SK-N-SH (cell line): ENCODE measurements around the gene SLC35D3. TPM values are rescaled to one million over a fixed set of nuclear protein-coding genes. Genes with fewer than 3 reads are reported as not detected.
A peak's percentile ranks its signal among the peaks of the same experiment; 100 is the strongest.

Experiments used
- CTCF ChIA-PET: fragments of 300-600, 350-600 bp; formaldehyde crosslinking; extraction: SDS; loops from one replicate; lab custom pipeline; 2021; lab: Yijun Ruan, JAX
- POLR2A ChIA-PET: fragments of 350-600 bp; sonication (Branson Sonifier 250); formaldehyde crosslinking; extraction: SDS; loops from one replicate; lab custom pipeline; 2020; ENCODE audit warnings: antibody characterized with exemption, inconsistent platforms; lab: Yijun Ruan, JAX
- DNase-seq: peaks from one replicate; pipeline ENCODE4 v3.0.0; 2012
- H2AFZ ChIP-seq: fragments of 200-600 bp; sonication (generic); 2 replicates; pipeline ENCODE4 v1.8.1; 2016; ENCODE audit warnings: antibody characterized with exemption, mild to moderate bottlenecking, low read depth
- H3F3A ChIP-seq: fragments of 200-600 bp; sonication (generic); replicated peaks from 2 replicates; pipeline ENCODE3; 2016; ENCODE audit warnings: antibody characterized with exemption, mild to moderate bottlenecking; ENCODE audit not compliant: insufficient read depth
- H3K27ac ChIP-seq, 2 experiments: fragments of 200-500 bp in 1 of 2; fragments of 200-600 bp in 1 of 2; sonication (Bioruptor generic) in 1 of 2; sonication (generic), shearing (Covaris generic) in 1 of 2; 2 replicates each; pipeline versions ENCODE4 v1.5.1 to v1.6.1; 2014 to 2016; ENCODE audit warnings: low read depth in 2 of 2, inconsistent platforms in 1 of 2, low read length in 1 of 2, mild to moderate bottlenecking in 1 of 2, mixed read lengths in 1 of 2
- H3K27me3 ChIP-seq: fragments of 200-600 bp; sonication (generic), shearing (Covaris generic); 2 replicates; pipeline ENCODE4 v1.6.1; 2016; ENCODE audit warnings: mixed run types; ENCODE audit not compliant: insufficient read depth
- H3K36me3 ChIP-seq, 2 experiments: fragments of 200-500 bp in 1 of 2; fragments of 200-600 bp in 1 of 2; sonication (Bioruptor generic) in 1 of 2; sonication (generic) in 1 of 2; replicated peaks in 1 of 2; 2 replicates each; pipeline versions ENCODE3 to v1.5.1; 2014 to 2016; ENCODE audit warnings: low read length in 1 of 2, mild to moderate bottlenecking in 1 of 2; ENCODE audit not compliant: insufficient read depth in 2 of 2, control insufficient read depth in 1 of 2
- H3K4me1 ChIP-seq, 2 experiments: fragments of 200-500 bp in 1 of 2; fragments of 200-600 bp in 1 of 2; sonication (Bioruptor generic) in 1 of 2; sonication (generic), shearing (Covaris generic) in 1 of 2; 2 replicates each; pipeline versions ENCODE4 v1.5.1 to v1.6.1; 2014 to 2016; ENCODE audit warnings: low read depth in 1 of 2, low read length in 1 of 2, mixed run types in 1 of 2; ENCODE audit not compliant: insufficient read depth in 2 of 2, control insufficient read depth in 1 of 2
- H3K4me2 ChIP-seq: fragments of 200-600 bp; sonication (generic), shearing (Covaris generic); 2 replicates; pipeline ENCODE4 v1.6.1; 2017; ENCODE audit warnings: mixed run types
- H3K4me3 ChIP-seq, 2 experiments: fragments of 200-500 bp in 1 of 2; fragments of 200-600 bp in 1 of 2; sonication (Bioruptor generic) in 1 of 2; sonication (generic), shearing (Covaris generic) in 1 of 2; 2 replicates each; pipeline versions ENCODE4 v1.5.1 to v1.8.1; 2014 to 2016; ENCODE audit warnings: low read depth in 2 of 2, inconsistent platforms in 1 of 2, low read length in 1 of 2, mild to moderate bottlenecking in 1 of 2, mixed read lengths in 1 of 2, moderate library complexity in 1 of 2
- H3K79me2 ChIP-seq: fragments of 200-600 bp; sonication (generic); 2 replicates; pipeline ENCODE4 v1.8.1; 2017; ENCODE audit warnings: mild to moderate bottlenecking; ENCODE audit not compliant: insufficient read depth
- H3K9ac ChIP-seq: fragments of 200-600 bp; sonication (generic); 2 replicates; pipeline ENCODE4 v1.6.1; 2017; ENCODE audit warnings: mixed run types
- H3K9me2 ChIP-seq: fragments of 200-600 bp; sonication (generic); 2 replicates; pipeline ENCODE4 v1.6.1; 2017; ENCODE audit warnings: mixed run types
- H3K9me3 ChIP-seq: fragments of 200-600 bp; sonication (generic); 2 replicates; pipeline ENCODE4 v1.6.1; 2017; ENCODE audit warnings: mixed run types, mild to moderate bottlenecking, moderate library complexity
- H4K20me1 ChIP-seq: fragments of 200-600 bp; sonication (generic); 2 replicates; pipeline ENCODE4 v1.6.1; 2017; ENCODE audit warnings: mild to moderate bottlenecking, mixed run types; ENCODE audit not compliant: insufficient read depth
- CHD2 ChIP-seq: fragments of 150-350 bp; IDR thresholded peaks from 2 replicates; pipeline ENCODE4 v1.6.1; 2018; ENCODE audit warnings: low read length; ENCODE audit not compliant: partially characterized antibody
- CTCF ChIP-seq: fragments of 200-600 bp; sonication (generic); IDR thresholded peaks from 2 replicates; pipeline ENCODE4 v1.6.1; 2017; ENCODE audit warnings: antibody characterized with exemption, mild to moderate bottlenecking, moderate library complexity
- ELF1 ChIP-seq: IDR thresholded peaks from 2 replicates; pipeline ENCODE4 v1.4.0; 2012
- EZH2phosphoT487 ChIP-seq: fragments of 200-600 bp; sonication (generic); IDR thresholded peaks from 2 replicates; pipeline ENCODE4 v1.6.1; 2017; ENCODE audit warnings: low read depth, mixed run types, mild to moderate bottlenecking, antibody characterized with exemption, moderate library complexity, borderline replicate concordance
- FOSL2 ChIP-seq: IDR thresholded peaks from 2 replicates; pipeline ENCODE4 v1.4.0; 2012; ENCODE audit warnings: low read depth, mild to moderate bottlenecking, moderate library complexity, borderline replicate concordance
- GATA2 ChIP-seq: sonication (generic); formaldehyde crosslinking; IDR thresholded peaks from 2 replicates; pipeline ENCODE4 v1.5.0; 2020; ENCODE audit warnings: mild to moderate bottlenecking, missing genetic modification reagents
- MAX ChIP-seq: IDR thresholded peaks from 2 replicates; pipeline ENCODE4 v1.4.0; 2012; ENCODE audit warnings: low read depth
- MEF2A ChIP-seq: IDR thresholded peaks from 2 replicates; pipeline ENCODE4 v1.4.0; 2012; ENCODE audit warnings: low read depth, borderline replicate concordance
- MXI1 ChIP-seq: IDR thresholded peaks from 2 replicates; pipeline ENCODE4 v1.6.1; 2012; ENCODE audit warnings: mild to moderate bottlenecking, low read depth, low read length, improper control_type of control experiment
- NRF1 ChIP-seq: IDR thresholded peaks from 2 replicates; pipeline ENCODE4 v1.6.1; 2012; ENCODE audit warnings: low read depth, mild to moderate bottlenecking, low read length
- PBX3 ChIP-seq: IDR thresholded peaks from 2 replicates; pipeline ENCODE4; 2012
- RAD21 ChIP-seq: IDR thresholded peaks from 2 replicates; pipeline ENCODE4 v1.6.1; 2012; ENCODE audit warnings: mild to moderate bottlenecking, low read length
- RCOR1 ChIP-seq: fragments of 150-350 bp; IDR thresholded peaks from 2 replicates; pipeline ENCODE4 v1.6.1; 2017; ENCODE audit warnings: antibody characterized with exemption, low read length
- RFX5 ChIP-seq: IDR thresholded peaks from 2 replicates; pipeline ENCODE4 v1.6.1; 2012; ENCODE audit warnings: mild to moderate bottlenecking, improper control_type of control experiment, low read length
- SIN3A ChIP-seq: IDR thresholded peaks from 2 replicates; pipeline ENCODE4 v1.6.1; 2012; ENCODE audit warnings: low read depth, mild to moderate bottlenecking, low read length, moderate library complexity, borderline replicate concordance
- SMC3 ChIP-seq: IDR thresholded peaks from 2 replicates; pipeline ENCODE4 v1.6.1; 2012; ENCODE audit warnings: low read depth, low read length, improper control_type of control experiment
- USF1 ChIP-seq: IDR thresholded peaks from 2 replicates; pipeline ENCODE4 v1.4.0; 2012; ENCODE audit warnings: low read depth, borderline replicate concordance
- ZBTB33 ChIP-seq: IDR thresholded peaks from 2 replicates; pipeline ENCODE4 v1.4.0; 2012; ENCODE audit warnings: low read depth, borderline replicate concordance
- WGBS: methylation state at CpG from one replicate; pipeline ENCODE4 v1.1.6; 2017; ENCODE audit warnings: low lambda C conversion rate; 5-methylcytosine and 5-hydroxymethylcytosine counted together
- polyA plus RNA-seq, 3 experiments: library from polyadenylated mRNA; depleted of rRNA; stranded (reverse); fragments of >200 nt; gene quantifications; 2 replicates each; pipeline ENCODE4 v1.2.3, GENCODE V29; 2012

Gene SLC35D3
- polyA plus RNA-seq, 1 of the 3 experiments (the other 2 are of a cell fraction): 0.05 TPM

GRCh38 chr6:136927292-136927691 lies 5.2 kb downstream of the SLC35D3 start:
- Histone ChIP-seq H3K4me1 (peaks cover 0 to 16% of the 10 kb centered on the region in 2 experiments; a peak in 1 of 4 replicates), H3K27me3 (no peaks in the 10 kb centered on the region), H3F3A (no peaks in the 10 kb centered on the region), H3K9me2 (no peaks in the 10 kb centered on the region), H3K36me3 (no peaks in the 10 kb centered on the region), H3K9me3 (no peaks in the 10 kb centered on the region), H3K79me2 (no peaks in the 10 kb centered on the region), H3K4me2 (no peak overlapping the region), H2AFZ (no peak overlapping the region), H4K20me1 (no peaks in the 10 kb centered on the region)
- POLR2A ChIA-PET: interaction anchor here (0.8 to 1.1 kb wide), 2 partner anchors 33 to 53 kb away, joined by 3 read pairs; no protein-coding TSS in a partner anchor
- CTCF ChIA-PET: interaction anchor here (1.2 kb wide), 1 partner anchor 135 kb away, joined by 3 read pairs; the partner anchor contains the start of gene MAP3K5
- 55% methylated on average over 2 of the region's 3 CpGs for WGBS
- TF ChIP-seq MAX: no peak
- no peak for TF ChIP-seq NRF1
- no peak for TF ChIP-seq MXI1
- no peak for TF ChIP-seq ZBTB33
- TF ChIP-seq RCOR1: no peak
- TF ChIP-seq RAD21: peak; percentile 49
- no peak for TF ChIP-seq EZH2phosphoT487
- no peak for TF ChIP-seq USF1
- no peak for TF ChIP-seq MEF2A
- no peak for TF ChIP-seq ELF1
- no peak for TF ChIP-seq PBX3
- TF ChIP-seq CTCF: peak; percentile 25; the same call in 1 of the 2 replicates
- TF ChIP-seq SMC3: no peak
- TF ChIP-seq CHD2: no peak
- TF ChIP-seq FOSL2: no peak
- no peak for TF ChIP-seq SIN3A
- no peak for TF ChIP-seq RFX5
- TF ChIP-seq GATA2 (CRISPR knock-in tag): no peak
- TF ChIP-seq, all 33 proteins: peak for 2
- Histone ChIP-seq H3K4me3 (no peak overlapping the region), H3K27ac (no peak overlapping the region; a peak in 1 of 4 replicates), H3K9ac (no peak overlapping the region)
- peak; percentile 46 for DNase-seq
